CD14-positive monocyte (primary cell): Measurements from ENCODE around the gene A4GNT. TPM values are rescaled to one million over a fixed set of nuclear protein-coding genes. Genes with fewer than 3 reads are reported as not detected.

Experiments used
- DNase-seq, 3 donors: peaks; one replicate each; pipeline ENCODE4 v3.0.0-alpha.2; 2011 to 2022
- H2AFZ ChIP-seq: 2 replicates; pipeline ENCODE4 v1.6.0; 2012; ENCODE audit warnings: mild to moderate bottlenecking, low read depth, low read length, inconsistent platforms; ENCODE audit not compliant: insufficient read depth, poor library complexity, severe bottlenecking
- H3K27ac ChIP-seq, 2 donors: 1 replicate in 1 of 2; 2 replicates in 1 of 2; pipeline ENCODE4 v1.5.1; 2012 to 2013; ENCODE audit warnings: low read length in 2 of 2, control low read depth in 1 of 2, inconsistent platforms in 1 of 2, low read depth in 1 of 2, mild to moderate bottlenecking in 1 of 2
- H3K27me3 ChIP-seq, 2 donors: one replicate each; pipeline versions ENCODE4 v1.6.0 to v1.6.1; 2011 to 2013; ENCODE audit warnings: low read length in 2 of 2; ENCODE audit not compliant: control insufficient read depth in 2 of 2, insufficient read depth in 2 of 2
- H3K36me3 ChIP-seq, 2 donors: replicated peaks in 1 of 2; 1 replicate in 1 of 2; 2 replicates in 1 of 2; pipeline versions ENCODE4 v1.5.1 to v1.6.1; 2012 to 2013; ENCODE audit warnings: low read length in 2 of 2, control low read depth in 1 of 2, inconsistent platforms in 1 of 2, mild to moderate bottlenecking in 1 of 2; ENCODE audit not compliant: insufficient read depth in 2 of 2, control insufficient read depth in 1 of 2
- H3K4me1 ChIP-seq, 2 donors: 1 replicate in 1 of 2; 2 replicates in 1 of 2; pipeline versions ENCODE4 v1.5.1 to v1.6.1; 2012 to 2013; ENCODE audit warnings: low read length in 2 of 2, control low read depth in 1 of 2, inconsistent platforms in 1 of 2, mild to moderate bottlenecking in 1 of 2, moderate library complexity in 1 of 2; ENCODE audit not compliant: insufficient read depth in 2 of 2, control insufficient read depth in 1 of 2
- H3K4me2 ChIP-seq: replicated peaks from 2 replicates; pipeline ENCODE3; 2012; ENCODE audit warnings: low read length, moderate library complexity, mild to moderate bottlenecking; ENCODE audit not compliant: poor library complexity, severe bottlenecking; ENCODE audit errors: extremely low read depth
- H3K4me3 ChIP-seq, 3 experiments: fragments of 200-600 bp in 1 of 3; sonication (generic) in 1 of 3; replicated peaks in 1 of 3; 1 replicate in 2 of 3; 2 replicates in 1 of 3; pipeline ENCODE4 v1.5.1; 2011 to 2013; ENCODE audit warnings: low read length in 3 of 3, mild to moderate bottlenecking in 3 of 3, control low read depth in 2 of 3, low read depth in 2 of 3, inconsistent platforms in 1 of 3, moderate library complexity in 1 of 3
- H3K79me2 ChIP-seq: 2 replicates; pipeline ENCODE4 v1.6.0; 2012; ENCODE audit warnings: mild to moderate bottlenecking, control low read depth, inconsistent platforms, low read length, moderate library complexity; ENCODE audit not compliant: insufficient read depth
- H3K9ac ChIP-seq: 2 replicates; pipeline ENCODE4 v1.6.0; 2017; ENCODE audit warnings: low read length, mild to moderate bottlenecking; ENCODE audit not compliant: insufficient read depth, poor library complexity, severe bottlenecking
- H3K9me3 ChIP-seq, 2 donors: replicated peaks in 1 of 2; 1 replicate in 1 of 2; 2 replicates in 1 of 2; pipeline versions ENCODE4 v1.5.1 to v1.6.1; 2012 to 2013; ENCODE audit warnings: low read length in 2 of 2, control low read depth in 1 of 2; ENCODE audit not compliant: control insufficient read depth in 1 of 2, insufficient read depth in 1 of 2
- H4K20me1 ChIP-seq: 2 replicates; pipeline ENCODE4 v1.6.0; 2012; ENCODE audit warnings: mild to moderate bottlenecking, low read length, control low read depth, moderate library complexity; ENCODE audit not compliant: insufficient read depth
- H3K27ac Mint-ChIP-seq, 7 donors: one replicate each; pipeline ENCODE4 v1.8.0; 2020; ENCODE audit warnings: mild to moderate bottlenecking in 7 of 7, mixed read lengths in 7 of 7, moderate library complexity in 6 of 7, inconsistent platforms in 2 of 7
- H3K27me3 Mint-ChIP-seq, 3 donors: one replicate each; pipeline ENCODE4 v1.8.0; 2021 to 2022; ENCODE audit warnings: low read depth in 3 of 3, mild to moderate bottlenecking in 3 of 3, mixed read lengths in 3 of 3, moderate library complexity in 3 of 3, inconsistent platforms in 1 of 3
- H3K36me3 Mint-ChIP-seq, 2 donors: one replicate each; pipeline ENCODE4 v1.8.0; 2020; ENCODE audit warnings: mixed read lengths in 2 of 2, inconsistent platforms in 1 of 2, mild to moderate bottlenecking in 1 of 2
- H3K4me1 Mint-ChIP-seq: one replicate; pipeline ENCODE4 v1.8.0; 2020; ENCODE audit warnings: mild to moderate bottlenecking, mixed read lengths
- H3K4me3 Mint-ChIP-seq, 2 donors: one replicate each; pipeline ENCODE4 v1.8.0; 2020; ENCODE audit warnings: mild to moderate bottlenecking in 2 of 2, mixed read lengths in 2 of 2, moderate library complexity in 1 of 2
- H3K9me3 Mint-ChIP-seq, 7 donors: one replicate each; pipeline ENCODE4 v1.8.0; 2020 to 2022; ENCODE audit warnings: mixed read lengths in 7 of 7, mild to moderate bottlenecking in 6 of 7, moderate library complexity in 6 of 7, inconsistent platforms in 2 of 7
- WGBS: methylation state at CpG from one replicate; pipeline ENCODE4 v1.1.5; 2013; ENCODE audit warnings: missing lambda C conversion rate; ENCODE audit not compliant: insufficient coverage; 5-methylcytosine and 5-hydroxymethylcytosine counted together
- intact Hi-C, 2 donors: fragments of 100-400 bp; cut with micrococcal nuclease; formaldehyde crosslinking; loops; one replicate each; pipeline versions ENCODE4 v1.15.0 to v1.15.1; 2023
- polyA plus RNA-seq, 3 donors: library from polyadenylated mRNA; depleted of rRNA in 1 of 3; unstranded in 2 of 3; stranded (reverse) in 1 of 3; fragments of 300-500 nt in 2 of 3; fragments of >200 nt in 1 of 3; fragmentation: Illumina TruSeq in 2 of 3; gene quantifications; 1 replicate in 2 of 3; 2 replicates in 1 of 3; pipeline ENCODE4 v1.2.3, GENCODE V29; 2012 to 2021
- TF ChIP-seq, protein P1 (sequence below): fragments of 200-600 bp; IDR thresholded peaks from one replicate; pipeline ENCODE4 v1.8.0; 2022; ENCODE audit warnings: antibody characterized with exemption, mild to moderate bottlenecking

Gene A4GNT
- polyA plus RNA-seq, 3 donors = not detected

GRCh38 chr3:138093721-138094120 lies 38.5 kb downstream of the A4GNT start:
- Histone ChIP-seq H3K4me3 (no peak overlapping the region), H3K27ac (no peak overlapping the region), H3K4me2 (no peak overlapping the region), H3K79me2 (no peaks in the 10 kb centered on the region), H4K20me1 (no peaks in the 10 kb centered on the region), H3K36me3 (no peaks in the 10 kb centered on the region), H2AFZ (no peak overlapping the region), H3K9me3 (no peaks in the 10 kb centered on the region), H3K9ac (no peak overlapping the region), H3K27me3 (no peaks in the 10 kb centered on the region), H3K4me1 (no peaks in the 10 kb centered on the region)
- TF ChIP-seq, protein P1, sequence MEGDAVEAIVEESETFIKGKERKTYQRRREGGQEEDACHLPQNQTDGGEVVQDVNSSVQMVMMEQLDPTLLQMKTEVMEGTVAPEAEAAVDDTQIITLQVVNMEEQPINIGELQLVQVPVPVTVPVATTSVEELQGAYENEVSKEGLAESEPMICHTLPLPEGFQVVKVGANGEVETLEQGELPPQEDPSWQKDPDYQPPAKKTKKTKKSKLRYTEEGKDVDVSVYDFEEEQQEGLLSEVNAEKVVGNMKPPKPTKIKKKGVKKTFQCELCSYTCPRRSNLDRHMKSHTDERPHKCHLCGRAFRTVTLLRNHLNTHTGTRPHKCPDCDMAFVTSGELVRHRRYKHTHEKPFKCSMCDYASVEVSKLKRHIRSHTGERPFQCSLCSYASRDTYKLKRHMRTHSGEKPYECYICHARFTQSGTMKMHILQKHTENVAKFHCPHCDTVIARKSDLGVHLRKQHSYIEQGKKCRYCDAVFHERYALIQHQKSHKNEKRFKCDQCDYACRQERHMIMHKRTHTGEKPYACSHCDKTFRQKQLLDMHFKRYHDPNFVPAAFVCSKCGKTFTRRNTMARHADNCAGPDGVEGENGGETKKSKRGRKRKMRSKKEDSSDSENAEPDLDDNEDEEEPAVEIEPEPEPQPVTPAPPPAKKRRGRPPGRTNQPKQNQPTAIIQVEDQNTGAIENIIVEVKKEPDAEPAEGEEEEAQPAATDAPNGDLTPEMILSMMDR = no peak
- intact Hi-C loops = no loop called here
- no peak overlapping the region for H3K4me3 Mint-ChIP-seq
- H3K4me1 Mint-ChIP-seq = no peaks in the 10 kb centered on the region
- no peak for DNase-seq
- peaks cover 0 to 2% (median 0%) of the 10 kb centered on the region in 7 donors for H3K9me3 Mint-ChIP-seq
- H3K27me3 Mint-ChIP-seq = no peaks in the 10 kb centered on the region
- WGBS = no CpG with 5 or more reads among the region's 2 CpGs
- peaks cover 5 to 11% of the 10 kb centered on the region in 2 donors for H3K36me3 Mint-ChIP-seq
- H3K27ac Mint-ChIP-seq = no peak overlapping the region

DNA sequence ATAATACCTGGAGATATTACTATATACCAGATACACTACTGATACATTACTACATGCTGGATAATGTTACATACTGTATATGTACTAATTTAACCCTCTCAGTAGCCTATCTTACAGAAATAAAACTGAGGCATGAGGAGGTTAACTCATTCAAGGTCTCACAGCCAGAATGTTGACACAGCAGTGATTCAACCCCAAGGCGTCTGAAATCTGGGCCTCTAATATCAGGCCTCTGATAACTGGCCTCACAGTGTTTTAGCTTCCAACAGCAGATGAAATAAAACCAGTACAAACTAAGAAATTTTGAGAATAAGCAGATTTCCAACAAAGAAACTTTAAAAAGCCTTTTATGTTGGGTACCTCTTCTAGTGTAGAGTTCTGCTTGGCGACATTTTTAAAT lies 40.2 kb downstream of the A4GNT start:
- H3K27me3 ChIP-seq = no peaks in the 10 kb centered on the region
- Mint-ChIP-seq H3K4me3 (no peak overlapping the region), H3K36me3 (peaks cover 5 to 14% of the 10 kb centered on the region in 2 donors), H3K9me3 (peaks cover 0 to 2% (median 0%) of the 10 kb centered on the region in 7 donors), H3K4me1 (no peaks in the 10 kb centered on the region), H3K27me3 (no peaks in the 10 kb centered on the region), H3K27ac (no peak overlapping the region)
- TF ChIP-seq, protein P1 = no peak
- H3K4me2 ChIP-seq = no peak overlapping the region
- H3K79me2 ChIP-seq = no peaks in the 10 kb centered on the region
- DNase-seq = no peak
- intact Hi-C loops = no loop called here
- WGBS = no CpG with 5 or more reads among the region's 2 CpGs
- H3K27ac ChIP-seq = no peak overlapping the region
- no peaks in the 10 kb centered on the region for H3K9me3 ChIP-seq
- no peak overlapping the region for H3K4me3 ChIP-seq
- H4K20me1 ChIP-seq = no peaks in the 10 kb centered on the region
- no peak overlapping the region for H3K9ac ChIP-seq
- H3K36me3 ChIP-seq = no peaks in the 10 kb centered on the region
- H3K4me1 ChIP-seq = no peaks in the 10 kb centered on the region
- no peak overlapping the region for H2AFZ ChIP-seq
